HG03066 (cell line): ENCODE results near the gene PRCD.

Experiments
- ATAC-seq: cut with Tn5 transposase; IDR thresholded peaks from one replicate; pipeline ENCODE4 v1.9.1; 2021; ENCODE audit warnings: low read depth; ENCODE audit not compliant: unreplicated experiment

PRCD gene

DNA sequence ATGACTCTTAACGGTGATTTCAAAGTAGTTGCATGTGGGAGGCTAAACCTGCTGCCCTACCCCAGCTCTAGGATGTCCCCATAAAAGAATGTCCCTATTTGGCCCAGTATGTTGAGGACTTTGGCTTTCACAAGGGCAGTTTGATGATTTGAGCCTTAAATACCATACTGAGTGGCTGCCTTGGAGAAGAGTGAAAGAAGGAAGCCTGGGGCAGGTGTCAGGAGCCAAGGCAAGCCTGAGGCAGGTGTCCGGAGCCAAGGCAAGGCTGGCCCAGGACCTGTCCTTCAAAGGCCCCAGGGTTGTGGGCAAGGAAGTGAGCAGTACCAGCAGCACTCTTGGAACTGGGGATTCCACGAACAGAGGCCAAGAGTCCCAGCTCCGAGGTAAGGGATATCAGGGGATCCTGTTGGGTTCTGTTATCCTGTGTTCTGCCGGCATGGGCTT, 27.2 kb downstream of the PRCD start:
- no peak for ATAC-seq

DNA sequence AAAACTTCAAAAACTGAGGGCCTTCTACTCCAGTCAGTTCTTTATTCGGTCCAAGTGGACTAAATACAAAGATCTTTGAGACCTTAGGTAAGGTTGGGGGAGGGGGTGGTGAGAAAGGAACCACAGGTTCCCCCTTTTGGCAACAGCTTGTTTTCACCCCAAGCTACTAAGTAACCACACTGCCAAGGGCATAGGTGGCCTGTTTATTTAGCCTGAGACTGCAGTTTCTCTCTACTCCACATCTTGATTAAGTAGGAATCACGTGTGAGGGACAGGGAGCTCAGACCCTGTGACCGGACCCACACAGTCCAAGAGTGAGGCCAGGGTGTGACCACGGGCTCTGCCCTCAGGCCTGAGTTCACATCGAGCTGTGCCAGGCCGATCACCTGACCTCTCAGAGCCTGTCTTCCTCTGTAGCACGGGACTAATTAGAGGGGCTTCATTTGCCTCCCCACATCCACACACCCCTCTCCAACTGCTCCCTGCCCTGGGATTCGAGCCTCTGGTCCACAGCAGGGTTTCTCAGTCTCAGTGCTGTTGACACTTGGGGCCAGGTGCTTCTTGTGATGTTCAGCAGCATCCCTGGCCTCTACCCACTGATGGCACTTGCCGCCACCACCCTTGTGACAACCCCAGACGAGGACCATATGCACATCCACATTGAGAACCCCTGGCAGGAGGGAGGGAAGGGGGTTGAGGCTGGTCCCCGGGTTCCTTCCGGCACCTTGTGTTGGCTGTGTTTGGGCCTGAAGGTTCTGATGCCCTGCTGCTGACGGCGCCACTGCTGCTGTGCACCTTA, 28.0 kb downstream of the PRCD start:
- no peak for ATAC-seq

DNA sequence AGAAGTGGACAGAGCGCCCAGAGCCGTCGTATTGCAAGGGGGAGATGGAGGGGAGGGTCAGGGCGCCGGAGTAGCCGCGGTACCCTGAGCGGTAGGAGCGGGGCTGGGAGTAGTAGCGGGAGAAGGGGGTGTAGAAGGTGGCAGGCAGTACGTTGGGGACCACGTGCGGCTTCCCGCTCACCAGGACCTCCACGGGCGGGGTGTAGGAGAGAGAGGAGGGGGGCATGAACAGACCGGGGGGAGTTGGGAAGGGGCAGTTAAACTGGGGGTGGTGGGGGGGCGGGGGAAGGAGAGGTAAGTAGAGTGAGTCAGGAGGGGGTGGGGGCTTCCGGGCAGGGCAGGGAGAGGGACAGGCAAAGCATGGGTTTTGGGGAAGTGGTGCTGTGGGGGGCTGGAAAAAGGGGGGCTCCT, 29.0 kb downstream of the PRCD start:
- ATAC-seq = no peak

DNA sequence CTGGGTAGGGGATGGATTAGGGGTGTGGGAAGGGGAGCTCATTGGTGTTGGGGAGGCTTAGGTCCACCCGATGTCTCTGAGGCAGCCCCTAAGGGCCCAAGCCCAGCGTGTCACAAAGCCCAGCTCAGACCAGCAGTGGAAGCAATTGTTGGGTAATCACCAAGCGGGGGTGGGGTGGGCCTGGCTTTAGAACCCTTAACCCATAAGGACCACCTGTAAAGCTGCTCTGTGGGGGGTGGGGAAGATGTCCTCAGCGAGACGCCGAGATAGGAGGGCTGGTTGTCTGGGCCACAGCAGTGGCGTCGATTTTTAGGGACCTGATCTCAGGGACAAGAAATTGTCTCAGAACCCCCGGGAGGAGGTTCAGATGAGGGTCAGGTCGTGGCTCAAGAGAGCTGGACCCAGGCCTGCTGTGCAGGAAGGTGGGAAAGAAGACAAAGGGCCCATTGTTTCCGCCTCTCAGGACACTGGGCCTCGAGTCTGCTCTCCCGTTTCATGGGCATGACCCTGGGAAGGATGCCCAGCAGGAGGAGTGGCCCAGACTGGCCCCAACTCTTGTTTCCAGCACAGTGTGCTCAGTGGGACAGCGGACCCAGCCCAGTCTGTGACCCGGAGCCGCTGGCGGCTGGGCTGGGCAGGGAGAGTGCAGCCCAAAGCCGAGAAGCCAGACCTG, 29.9 kb downstream of the PRCD start:
- ATAC-seq = no peak

DNA sequence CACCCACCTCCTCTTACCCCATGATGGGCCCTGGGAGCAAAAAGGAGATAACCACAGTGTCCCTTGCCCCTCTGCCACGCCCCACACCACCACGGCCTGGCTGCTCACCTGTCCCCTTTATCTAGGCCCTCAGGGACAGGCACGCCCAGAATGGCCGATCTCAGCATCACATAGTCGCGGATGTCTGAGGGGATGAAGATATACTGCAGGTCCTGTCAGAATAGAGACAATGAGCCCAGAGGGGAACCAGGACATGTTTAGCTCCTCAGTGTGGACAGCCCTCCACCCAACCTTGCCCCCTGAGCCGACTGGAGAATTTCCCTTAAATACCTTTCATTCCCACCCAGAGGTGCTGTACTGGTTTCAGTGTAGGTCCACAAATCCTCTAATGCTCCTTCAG, 30.6 kb downstream of the PRCD start:
- ATAC-seq = no peak

DNA sequence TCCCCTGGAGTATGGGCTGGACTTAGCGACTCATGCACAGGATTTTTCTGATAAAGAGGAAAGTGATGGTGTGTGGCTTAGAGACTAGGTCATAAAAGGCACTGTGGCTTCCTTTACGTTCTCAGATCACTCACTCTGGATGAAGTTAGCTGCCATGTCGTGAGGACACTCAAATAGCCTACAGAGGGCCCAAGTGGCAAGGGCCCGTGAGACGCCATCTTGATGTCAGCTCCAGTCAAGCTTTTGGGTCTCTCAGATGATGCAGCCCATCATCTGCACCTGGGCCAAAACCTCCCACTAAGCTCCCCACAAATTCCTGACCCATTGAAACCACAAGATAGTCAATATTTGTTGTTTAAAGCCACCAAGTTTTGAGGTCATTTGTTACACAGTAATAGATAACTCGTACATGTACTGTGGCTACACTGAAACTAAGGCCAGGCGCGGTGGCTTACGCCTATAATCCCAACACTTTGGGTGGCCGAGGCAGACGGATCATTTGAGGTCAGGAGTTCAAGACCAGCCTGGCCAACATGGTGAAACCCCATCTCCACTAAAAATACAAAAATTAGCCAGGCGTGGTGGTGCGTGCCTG, 31.1 kb downstream of the PRCD start:
- no peak for ATAC-seq

DNA sequence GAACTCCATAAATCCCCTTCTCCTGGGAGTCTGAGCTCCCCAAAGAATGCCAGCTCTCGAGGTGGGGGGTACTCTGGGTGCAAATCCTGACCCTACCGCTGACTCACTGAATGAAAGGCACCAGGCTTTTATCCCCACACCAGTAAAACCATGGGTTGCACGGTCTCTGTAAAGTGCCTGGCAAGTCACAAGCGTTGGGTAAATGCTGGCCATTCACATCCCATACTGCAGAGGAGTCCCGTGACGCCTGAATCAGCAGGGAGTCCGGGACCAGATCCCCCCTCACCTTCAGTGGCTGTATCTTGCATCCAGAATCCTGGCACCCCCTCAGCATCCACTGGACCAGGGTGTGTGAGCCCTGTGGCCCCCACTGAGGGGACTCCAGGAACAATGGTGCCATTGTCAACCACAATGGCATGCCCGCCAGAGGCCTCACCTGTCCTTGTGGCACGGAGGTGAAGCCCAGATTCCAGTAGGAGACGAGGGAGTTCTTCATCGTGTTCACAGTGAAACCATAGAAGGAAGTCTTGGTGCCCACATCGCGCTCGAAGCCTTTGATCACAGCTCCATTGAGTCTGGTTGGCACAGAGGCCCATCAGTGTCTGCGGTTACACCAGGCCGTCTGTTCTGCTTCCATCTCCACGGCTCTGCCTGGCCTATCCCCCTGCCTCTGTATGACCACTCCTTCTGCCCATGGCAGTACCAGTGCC, 32.5 kb downstream of the PRCD start:
- ATAC-seq = no peak

DNA sequence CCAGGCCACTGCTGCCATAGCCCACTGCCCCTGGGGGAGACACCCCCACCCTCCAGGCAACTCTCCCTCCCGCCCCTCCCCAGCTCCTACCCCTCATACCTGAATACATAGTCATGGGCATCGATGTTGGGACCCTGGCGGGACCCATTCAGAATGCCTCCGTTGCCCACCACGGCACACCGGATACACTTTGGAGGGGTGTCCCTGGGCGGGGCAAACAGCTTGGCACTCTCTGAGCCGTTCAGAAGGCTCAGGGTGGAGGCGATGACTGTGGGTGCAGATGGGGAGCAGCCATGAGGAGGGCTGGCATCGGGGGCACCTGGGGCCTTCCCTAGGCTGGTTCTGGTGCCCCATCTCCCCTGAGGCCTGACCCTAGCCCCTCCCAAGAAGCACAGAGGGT, 33.3 kb downstream of the PRCD start:
- ATAC-seq = no peak

DNA sequence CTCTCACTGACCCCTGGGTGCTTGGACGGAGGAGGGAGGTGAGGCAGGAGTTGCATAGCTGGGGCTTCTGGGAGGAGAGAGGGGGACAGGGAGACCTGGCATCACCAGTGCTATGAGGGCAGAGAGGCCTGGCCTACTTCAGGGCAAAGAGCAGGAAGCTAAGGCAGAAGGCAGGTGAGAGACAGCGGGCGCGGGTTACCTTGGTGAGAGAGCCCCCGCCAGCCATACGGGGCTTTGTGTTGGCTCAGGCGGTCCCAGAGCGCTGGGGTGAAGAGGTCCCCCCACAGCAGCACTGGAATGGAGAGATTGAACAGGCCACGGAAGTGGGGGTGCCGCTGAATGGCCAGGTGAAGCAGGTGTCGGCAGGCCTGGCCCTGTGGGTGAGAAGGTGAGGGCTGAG, 34.3 kb downstream of the PRCD start:
- ATAC-seq = no peak

DNA sequence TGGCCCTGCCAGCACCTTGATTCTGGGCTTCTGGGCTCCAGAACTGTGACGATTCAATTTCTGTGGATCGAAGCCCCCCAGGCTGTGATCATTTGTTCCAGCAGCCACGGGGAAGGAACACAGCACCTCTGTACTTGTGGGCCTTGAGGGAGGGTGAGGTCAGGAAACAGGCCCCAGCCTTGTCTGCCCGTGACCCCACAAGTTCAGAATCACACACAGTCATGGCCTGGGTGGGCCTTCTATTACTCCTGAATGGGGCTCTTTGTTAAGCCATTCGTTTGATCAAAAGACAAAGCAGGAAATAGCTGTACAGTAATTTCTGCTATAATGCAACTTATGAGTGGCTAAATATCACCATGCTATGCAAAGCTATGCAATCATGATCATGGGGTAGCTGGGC, 35.7 kb downstream of the PRCD start:
- ATAC-seq = no peak

DNA sequence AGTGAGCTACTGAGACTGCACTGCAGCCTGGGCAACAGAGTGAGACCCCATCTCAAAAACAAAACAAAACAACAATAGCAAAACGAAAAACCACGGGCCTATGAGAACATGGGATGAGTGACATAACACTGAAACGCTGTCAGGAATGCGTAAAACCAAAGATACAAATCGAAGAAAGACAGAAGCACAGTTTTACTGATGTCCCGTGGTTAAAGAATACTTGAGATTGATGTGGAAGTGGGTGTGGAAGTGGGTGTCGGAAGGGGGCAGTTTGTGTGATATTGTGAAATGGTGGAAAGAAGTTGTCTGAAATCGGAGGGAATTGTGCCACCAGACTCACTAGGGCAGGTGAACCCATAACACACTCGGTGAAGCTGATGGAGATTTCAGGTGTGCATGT, 36.3 kb downstream of the PRCD start:
- no peak for ATAC-seq

DNA sequence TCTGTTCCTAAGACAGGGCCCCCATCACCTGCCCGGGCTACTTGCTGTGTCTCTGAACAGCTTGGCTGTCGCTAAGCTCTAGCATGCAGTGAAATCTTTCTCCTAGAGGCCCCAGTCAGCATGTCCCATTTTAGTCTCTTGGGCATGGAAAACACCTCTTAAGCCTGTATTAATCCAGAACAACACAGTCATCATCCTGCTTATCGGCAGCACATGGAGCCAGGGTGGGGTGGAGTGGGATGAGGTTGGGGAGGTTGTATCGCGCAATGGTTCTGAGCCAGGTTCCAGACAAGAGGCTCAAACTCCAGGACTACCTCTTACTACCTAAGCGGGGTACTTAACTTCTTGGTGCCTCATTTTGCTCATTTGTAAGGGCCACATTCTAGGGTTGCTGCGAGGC, 38.0 kb downstream of the PRCD start:
- ATAC-seq = no peak

DNA sequence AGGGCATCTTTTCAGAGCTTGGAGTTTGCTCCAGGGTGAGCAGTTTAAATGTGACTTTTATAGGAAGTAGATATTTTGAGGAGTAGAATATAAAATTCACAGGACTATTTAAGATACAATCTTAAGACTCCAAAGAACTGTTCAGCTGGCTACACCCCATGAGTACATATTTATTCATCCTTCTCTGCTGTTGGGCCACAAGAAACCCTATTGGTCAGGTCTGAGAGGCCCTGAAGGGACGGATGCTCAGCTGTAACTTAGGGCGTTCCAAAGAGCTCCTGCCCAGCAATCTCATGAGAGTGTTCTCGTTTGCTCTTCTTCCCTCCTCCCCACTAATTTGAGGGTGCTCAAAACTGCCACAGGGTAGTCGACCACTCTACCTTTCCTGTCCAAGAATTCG, 38.5 kb downstream of the PRCD start:
- no peak for ATAC-seq

DNA sequence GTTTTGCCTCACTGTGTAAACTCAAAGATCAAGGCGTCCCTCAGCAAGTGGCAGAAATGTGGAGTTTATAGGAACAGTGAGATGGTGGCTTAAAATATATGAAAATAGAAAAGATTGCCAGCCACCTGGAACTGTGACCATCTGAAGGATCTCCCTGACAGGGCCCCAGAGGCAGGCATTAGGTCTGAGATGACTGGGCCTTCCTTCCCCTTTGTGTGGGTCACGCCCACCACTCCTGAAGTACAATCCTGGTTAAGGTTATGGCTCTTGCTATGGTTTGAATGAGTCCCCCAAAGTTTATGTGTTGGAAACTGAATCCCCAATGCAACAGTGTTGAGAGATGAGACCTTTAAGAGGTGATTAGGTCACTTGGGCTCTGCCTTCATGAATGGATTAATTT, 39.4 kb downstream of the PRCD start:
- ATAC-seq = no peak

DNA sequence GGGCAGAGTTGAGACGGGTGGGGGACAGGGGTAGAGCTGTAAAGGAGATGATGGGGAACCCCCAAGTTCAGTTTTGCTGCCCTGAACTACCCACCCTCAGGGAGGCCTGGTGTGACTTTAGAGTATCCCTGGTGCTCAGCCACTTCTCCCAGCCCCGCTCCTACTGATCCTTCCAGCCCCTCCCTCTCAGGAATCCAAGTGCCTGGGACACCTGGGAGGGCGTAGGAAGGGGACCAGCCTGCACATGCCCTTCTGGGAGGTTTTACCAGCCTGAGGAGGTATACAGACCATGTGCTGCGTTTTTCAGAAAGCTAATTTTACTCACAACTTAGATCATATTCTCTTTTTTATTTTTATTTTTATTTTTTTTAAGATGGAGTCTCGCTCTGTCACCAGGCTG, 41.7 kb downstream of the PRCD start:
- no peak for ATAC-seq

DNA sequence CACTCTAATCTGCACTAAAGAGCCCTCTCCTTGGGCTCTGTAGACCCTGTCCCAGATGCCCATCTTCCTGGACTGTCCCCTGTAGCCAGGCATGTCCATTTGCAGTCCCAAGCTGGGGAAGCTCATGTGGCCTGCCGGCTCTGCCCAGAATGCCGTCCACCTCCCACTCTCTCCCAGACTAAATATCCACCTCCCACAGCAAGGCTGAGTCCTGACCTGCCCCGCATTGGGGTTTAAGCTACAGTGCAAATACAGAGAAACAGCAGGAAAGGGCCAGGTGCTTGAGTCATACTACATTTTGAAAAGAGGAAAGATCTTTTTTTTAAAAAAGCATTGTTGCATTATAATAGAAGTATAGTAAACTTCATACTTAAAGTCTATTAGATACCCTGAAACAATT, 42.8 kb downstream of the PRCD start:
- no peak for ATAC-seq

DNA sequence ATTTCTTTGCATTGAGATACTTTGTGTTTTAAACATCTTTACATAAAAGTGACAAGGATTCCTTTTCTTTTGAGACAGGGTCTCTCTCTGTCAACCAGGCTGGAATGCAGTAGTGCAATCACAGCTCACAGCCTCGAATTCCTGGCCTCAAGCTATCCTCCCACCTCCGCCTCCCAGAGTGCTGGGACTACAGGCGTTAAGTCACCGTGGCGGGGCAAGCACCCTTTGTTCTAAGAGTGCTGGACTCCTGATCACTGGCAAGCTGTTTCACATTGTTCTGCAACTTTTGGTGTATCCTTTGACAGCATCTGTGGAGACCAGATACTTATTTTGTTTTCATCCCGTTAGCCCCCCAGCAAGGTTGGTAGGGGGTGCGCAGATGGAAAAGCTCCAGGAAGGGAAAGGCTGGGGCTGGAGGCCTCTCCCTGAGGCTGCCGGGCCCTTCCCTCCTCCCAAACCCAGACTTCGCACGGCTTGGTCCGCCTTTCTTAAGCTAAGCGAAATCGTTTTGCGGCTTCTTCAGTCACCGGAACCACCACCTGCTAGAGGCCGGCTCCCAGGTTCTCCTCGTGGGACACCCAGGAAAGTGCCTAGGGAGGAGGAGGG, 44.7 kb downstream of the PRCD start:
- no peak for ATAC-seq

DNA sequence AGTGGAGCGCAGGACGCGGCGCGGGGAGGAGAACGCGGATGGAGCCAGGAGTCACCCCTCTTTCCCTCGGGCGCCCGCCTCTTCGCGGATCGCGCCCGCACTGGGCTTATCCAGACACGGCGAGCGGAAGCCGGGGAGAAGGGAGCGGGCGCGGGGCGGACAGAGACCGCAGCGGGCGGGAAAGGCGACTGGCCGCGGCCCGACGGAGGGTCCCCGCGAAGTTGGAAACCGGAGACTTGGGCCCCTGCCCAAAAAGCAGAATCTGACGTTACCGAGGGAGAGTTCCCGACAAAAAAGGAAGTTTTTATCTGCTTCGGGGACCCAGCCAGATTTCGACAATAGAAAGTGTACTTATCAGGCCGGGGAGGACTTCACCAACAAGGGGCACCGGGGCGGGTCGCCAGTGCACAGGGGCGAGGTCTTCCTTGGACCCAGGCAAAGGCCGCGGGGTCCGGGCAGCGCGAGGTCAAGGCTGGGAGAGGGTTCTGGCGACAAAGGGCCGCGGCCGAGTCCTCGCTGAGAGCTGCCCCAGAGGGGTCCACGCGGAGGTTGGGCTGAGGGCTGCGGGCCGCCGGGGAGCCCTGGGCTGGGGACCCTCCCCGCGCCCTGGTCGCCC, 45.3 kb downstream of the PRCD start:
- no peak for ATAC-seq

DNA sequence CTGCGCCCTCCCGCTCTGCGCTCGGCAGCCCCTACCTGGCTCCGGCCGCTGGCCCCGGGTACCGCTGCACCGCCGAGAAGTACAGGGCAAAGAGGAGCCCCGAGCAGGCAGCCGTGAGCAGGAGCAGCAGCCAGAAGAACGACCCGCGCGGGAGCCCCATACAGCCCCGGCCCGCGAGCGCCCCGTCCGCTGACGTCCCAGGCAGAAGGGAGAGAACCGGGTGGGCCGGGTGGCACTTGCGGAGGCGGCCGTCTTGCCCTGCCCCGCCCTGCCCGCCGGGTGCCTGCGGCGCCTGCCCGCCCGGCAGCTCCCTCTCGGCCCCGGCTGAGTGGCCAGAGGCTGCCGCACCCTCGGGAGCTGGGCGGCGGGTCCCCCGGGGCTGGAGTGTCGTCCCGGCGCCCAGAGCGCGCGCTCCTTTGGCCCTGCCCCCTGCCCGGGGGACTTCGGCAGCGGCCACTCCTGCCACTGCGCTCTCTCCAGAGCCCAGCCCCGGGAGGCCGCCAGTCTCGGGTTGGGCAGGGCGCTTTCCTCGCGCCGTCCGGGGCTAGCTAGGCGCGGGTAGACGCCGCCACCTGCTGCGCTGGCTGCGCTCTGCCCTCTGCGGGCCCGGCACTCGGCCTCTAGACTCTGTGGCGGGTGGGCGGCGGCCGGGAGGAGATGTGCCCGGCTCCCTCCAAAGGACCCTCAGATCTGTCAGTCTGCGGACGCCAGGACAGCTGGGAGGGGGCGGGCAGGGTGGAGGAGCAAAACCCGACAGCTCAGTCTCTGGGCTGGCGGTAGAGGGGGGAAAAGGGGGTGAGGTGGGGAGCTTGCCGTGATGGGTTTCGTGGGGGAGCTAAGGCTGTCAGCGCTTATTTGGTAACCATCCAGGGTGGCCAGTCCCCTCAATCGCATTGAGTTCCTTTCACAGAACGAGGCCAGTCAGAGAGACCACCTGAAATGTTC, 46.1 kb downstream of the PRCD start, which contains the start of gene ST6GALNAC2:
ST6GALNAC2 (minus strand) TSS at position 212 of the 945 bp plus-strand sequence; CDS start at position 160, 52 bp downstream.
- ATAC-seq = no peak
